Trophoblast cell (in vitro differentiated cells and primary cell): ENCODE data around the gene FUT3.
"Not testable (repeated sequence)": the region's sequence is repeated elsewhere in the genome, so short reads cannot be mapped to it uniquely, and the experiment has no call there.

Source experiments
- DNase-seq, 2 donors: peaks; one replicate each; pipeline ENCODE4 v3.0.0-alpha.2; 2016
- H2AFZ ChIP-seq: 2 replicates; pipeline ENCODE4 v1.6.1; 2013; ENCODE audit warnings: low read length, moderate library complexity, mild to moderate bottlenecking; ENCODE audit not compliant: insufficient read depth, poor library complexity
- H2AK5ac ChIP-seq: 2 replicates; pipeline ENCODE4 v1.6.1; 2013; ENCODE audit warnings: mild to moderate bottlenecking, low read length
- H2BK120ac ChIP-seq: 2 replicates; pipeline ENCODE4 v1.6.1; 2013; ENCODE audit warnings: low read length, mild to moderate bottlenecking, moderate library complexity; ENCODE audit not compliant: insufficient read depth, poor library complexity
- H2BK12ac ChIP-seq: 2 replicates; pipeline ENCODE4 v1.6.1; 2013; ENCODE audit warnings: mild to moderate bottlenecking, low read length, moderate library complexity
- H2BK5ac ChIP-seq: 2 replicates; pipeline ENCODE4 v1.6.1; 2013; ENCODE audit warnings: low read length, low read depth, moderate library complexity, mild to moderate bottlenecking; ENCODE audit not compliant: poor library complexity
- H3K14ac ChIP-seq: 2 replicates; pipeline ENCODE4 v1.6.1; 2013; ENCODE audit warnings: mild to moderate bottlenecking, low read length
- H3K18ac ChIP-seq: 2 replicates; pipeline ENCODE4 v1.6.1; 2013; ENCODE audit warnings: mild to moderate bottlenecking, low read length
- H3K23ac ChIP-seq: 2 replicates; pipeline ENCODE4 v1.6.1; 2013; ENCODE audit warnings: low read length
- H3K27ac ChIP-seq: 2 replicates; pipeline ENCODE4 v1.5.1; 2013; ENCODE audit warnings: low read depth, mild to moderate bottlenecking, inconsistent platforms, low read length, moderate library complexity
- H3K27me3 ChIP-seq: 2 replicates; pipeline ENCODE4 v1.6.1; 2013; ENCODE audit warnings: inconsistent platforms, mild to moderate bottlenecking, low read length, moderate library complexity; ENCODE audit not compliant: insufficient read depth
- H3K36me3 ChIP-seq, 2 experiments: 1 replicate in 1 of 2; 2 replicates in 1 of 2; pipeline ENCODE4 v1.6.1; 2013; ENCODE audit warnings: low read length in 2 of 2, mild to moderate bottlenecking in 2 of 2, moderate library complexity in 1 of 2; ENCODE audit not compliant: insufficient read depth in 2 of 2, control insufficient read depth in 1 of 2
- H3K4ac ChIP-seq: 2 replicates; pipeline ENCODE4 v1.6.1; 2013; ENCODE audit warnings: low read depth, mild to moderate bottlenecking, low read length, moderate library complexity
- H3K4me1 ChIP-seq, 2 experiments: 1 replicate in 1 of 2; 2 replicates in 1 of 2; pipeline ENCODE4 v1.6.1; 2013; ENCODE audit warnings: low read length in 2 of 2, mild to moderate bottlenecking in 2 of 2, moderate library complexity in 1 of 2; ENCODE audit not compliant: insufficient read depth in 2 of 2, control insufficient read depth in 1 of 2
- H3K4me2 ChIP-seq: 2 replicates; pipeline ENCODE4 v1.6.1; 2013; ENCODE audit warnings: inconsistent platforms, mild to moderate bottlenecking, low read length, moderate library complexity
- H3K4me3 ChIP-seq: 2 replicates; pipeline ENCODE4 v1.5.1; 2013; ENCODE audit warnings: mild to moderate bottlenecking, low read depth, low read length, inconsistent platforms
- H3K79me1 ChIP-seq: one replicate; pipeline ENCODE4 v1.6.1; 2013; ENCODE audit warnings: low read length
- H3K79me2 ChIP-seq: 2 replicates; pipeline ENCODE4 v1.6.1; 2013; ENCODE audit warnings: low read length, mild to moderate bottlenecking; ENCODE audit not compliant: control insufficient read depth, insufficient read depth, poor library complexity
- H3K9ac ChIP-seq: 2 replicates; pipeline ENCODE4 v1.6.1; 2013; ENCODE audit warnings: mild to moderate bottlenecking, low read length
- H3K9me3 ChIP-seq: 2 replicates; pipeline ENCODE4 v1.6.1; 2013; ENCODE audit warnings: low read depth, mild to moderate bottlenecking, control low read depth, inconsistent platforms, low read length; ENCODE audit not compliant: insufficient read depth
- H4K12ac ChIP-seq: 2 replicates; pipeline ENCODE4 v1.6.1; 2013; ENCODE audit warnings: low read depth, mild to moderate bottlenecking, low read length, moderate library complexity
- H4K8ac ChIP-seq: 2 replicates; pipeline ENCODE4 v1.6.1; 2013; ENCODE audit warnings: low read depth, mild to moderate bottlenecking, low read length, moderate library complexity
- H4K91ac ChIP-seq: one replicate; pipeline ENCODE4 v1.6.1; 2013; ENCODE audit warnings: low read depth, mild to moderate bottlenecking, low read length, moderate library complexity
- WGBS: extraction: QIAGEN DNeasy Blood & Tissue Kit; methylation state at CpG from one replicate; pipeline ENCODE4 v1.1.7; 2013; ENCODE audit warnings: missing lambda C conversion rate; ENCODE audit not compliant: insufficient read length, insufficient coverage; ENCODE audit errors: extremely low coverage; 5-methylcytosine and 5-hydroxymethylcytosine counted together

The FUT3 gene

GRCh38 chr19:5841735-5842111 is 9.5 kb downstream of the FUT3 start:
- H3K4me2 ChIP-seq, DNase-seq, H3K14ac ChIP-seq, H3K4me1 ChIP-seq, H3K23ac ChIP-seq, H3K4ac ChIP-seq, H3K36me3 ChIP-seq, H3K27me3 ChIP-seq, H3K4me3 ChIP-seq, H3K18ac ChIP-seq, H2BK120ac ChIP-seq, H2AK5ac ChIP-seq, H3K79me2 ChIP-seq, H2BK5ac ChIP-seq, H3K27ac ChIP-seq, H4K8ac ChIP-seq, H2BK12ac ChIP-seq, H3K9me3 ChIP-seq, H4K91ac ChIP-seq, H2AFZ ChIP-seq, H3K9ac ChIP-seq, H4K12ac ChIP-seq, H3K79me1 ChIP-seq: not testable (repeated sequence)
- no CpG with 5 or more reads among the region's 6 CpGs for WGBS

GRCh38 chr19:5839065-5840017 is 11.9 kb downstream of the FUT3 start, which contains the start of gene FUT6:
TSS of gene FUT6 (minus strand) at chr19:5839702. CDS start at chr19:5832567, 7,135 bp downstream.
- no peak within 1 kb of the TSS for H2AFZ ChIP-seq
- no peak within 1 kb of the TSS for H2BK5ac ChIP-seq
- H3K9ac ChIP-seq = no peak within 1 kb of the TSS
- H3K79me2 ChIP-seq = no peaks in the 10 kb centered on the region
- no peak within 1 kb of the TSS for H2AK5ac ChIP-seq
- no peak within 1 kb of the TSS for H2BK12ac ChIP-seq
- no peaks in the 10 kb centered on the region for H3K79me1 ChIP-seq
- no peak for DNase-seq
- no CpG with 5 or more reads among the region's 9 CpGs for WGBS
- no peak within 1 kb of the TSS for H4K91ac ChIP-seq
- H3K4me3 ChIP-seq = no peak within 1 kb of the TSS
- H3K36me3 ChIP-seq = no peaks in the 10 kb centered on the region
- H3K4me1 ChIP-seq = no peaks in the 10 kb centered on the region
- no peak within 1 kb of the TSS for H2BK120ac ChIP-seq
- no peak within 1 kb of the TSS for H3K4me2 ChIP-seq
- H3K27ac ChIP-seq = no peak within 1 kb of the TSS
- no peak within 1 kb of the TSS for H3K23ac ChIP-seq
- no peak within 1 kb of the TSS for H3K18ac ChIP-seq
- no peaks in the 10 kb centered on the region for H3K27me3 ChIP-seq
- no peak within 1 kb of the TSS for H3K14ac ChIP-seq
- H4K8ac ChIP-seq = no peak within 1 kb of the TSS
- H3K4ac ChIP-seq = no peak within 1 kb of the TSS
- no peak within 1 kb of the TSS for H4K12ac ChIP-seq
- H3K9me3 ChIP-seq = peaks cover 3% of the 10 kb centered on the region

- no peak overlapping the region for H3K14ac ChIP-seq
These were observed 12.7 kb downstream of the FUT3 start for GRCh38 chr19:5838353-5839064.

GRCh38 chr19:5837761-5838352 is 13.4 kb downstream of the FUT3 start:
- Histone ChIP-seq H4K12ac (no peak overlapping the region), H2BK120ac (no peak overlapping the region), H3K4me2 (no peak overlapping the region), H3K9me3 (peaks cover 1% of the 10 kb centered on the region), H3K23ac (no peak overlapping the region), H3K36me3 (no peaks in the 10 kb centered on the region), H2BK5ac (no peak overlapping the region), H3K18ac (no peak overlapping the region), H4K8ac (no peak overlapping the region), H3K79me1 (no peaks in the 10 kb centered on the region), H2AK5ac (no peak overlapping the region), H4K91ac (no peak overlapping the region), H3K4me3 (no peak overlapping the region), H3K9ac (no peak overlapping the region), H2BK12ac (no peak overlapping the region), H3K4me1 (no peaks in the 10 kb centered on the region), H3K27me3 (no peaks in the 10 kb centered on the region), H3K4ac (no peak overlapping the region), H3K79me2 (no peaks in the 10 kb centered on the region), H3K27ac (no peak overlapping the region), H2AFZ (no peak overlapping the region), H3K14ac (no peak overlapping the region)
- no peak for DNase-seq
- no CpG with 5 or more reads among the region's 15 CpGs for WGBS

More at GRCh38 chr19:5838353-5839064, 12.7 kb downstream of the FUT3 start:
- Histone ChIP-seq H3K4me1 (no peaks in the 10 kb centered on the region), H3K9ac (no peak overlapping the region), H2AK5ac (no peak overlapping the region), H2BK120ac (no peak overlapping the region), H3K23ac (no peak overlapping the region), H4K12ac (no peak overlapping the region), H3K27me3 (no peaks in the 10 kb centered on the region), H2BK12ac (no peak overlapping the region), H4K91ac (no peak overlapping the region), H3K9me3 (peaks cover 1% of the 10 kb centered on the region), H3K36me3 (no peaks in the 10 kb centered on the region), H3K4me2 (no peak overlapping the region), H2AFZ (no peak overlapping the region), H3K4me3 (no peak overlapping the region), H3K18ac (no peak overlapping the region), H2BK5ac (no peak overlapping the region), H3K79me2 (no peaks in the 10 kb centered on the region), H3K79me1 (no peaks in the 10 kb centered on the region), H3K4ac (no peak overlapping the region), H3K27ac (no peak overlapping the region), H4K8ac (no peak overlapping the region)
- no peak for DNase-seq
- WGBS = no CpG with 5 or more reads among the region's 20 CpGs
